Activated T-cell treated with anti-CD3 and anti-CD28 coated beads, Interleukin-2, amount 50 U/mL, for 48 hours (primary cell): ENCODE data around the gene RDH14.

ENCODE experiments used
- DNase-seq, 2 experiments: peaks; one replicate each; pipeline ENCODE4 v3.0.0-alpha.2; 2020

RDH14 gene

DNA sequence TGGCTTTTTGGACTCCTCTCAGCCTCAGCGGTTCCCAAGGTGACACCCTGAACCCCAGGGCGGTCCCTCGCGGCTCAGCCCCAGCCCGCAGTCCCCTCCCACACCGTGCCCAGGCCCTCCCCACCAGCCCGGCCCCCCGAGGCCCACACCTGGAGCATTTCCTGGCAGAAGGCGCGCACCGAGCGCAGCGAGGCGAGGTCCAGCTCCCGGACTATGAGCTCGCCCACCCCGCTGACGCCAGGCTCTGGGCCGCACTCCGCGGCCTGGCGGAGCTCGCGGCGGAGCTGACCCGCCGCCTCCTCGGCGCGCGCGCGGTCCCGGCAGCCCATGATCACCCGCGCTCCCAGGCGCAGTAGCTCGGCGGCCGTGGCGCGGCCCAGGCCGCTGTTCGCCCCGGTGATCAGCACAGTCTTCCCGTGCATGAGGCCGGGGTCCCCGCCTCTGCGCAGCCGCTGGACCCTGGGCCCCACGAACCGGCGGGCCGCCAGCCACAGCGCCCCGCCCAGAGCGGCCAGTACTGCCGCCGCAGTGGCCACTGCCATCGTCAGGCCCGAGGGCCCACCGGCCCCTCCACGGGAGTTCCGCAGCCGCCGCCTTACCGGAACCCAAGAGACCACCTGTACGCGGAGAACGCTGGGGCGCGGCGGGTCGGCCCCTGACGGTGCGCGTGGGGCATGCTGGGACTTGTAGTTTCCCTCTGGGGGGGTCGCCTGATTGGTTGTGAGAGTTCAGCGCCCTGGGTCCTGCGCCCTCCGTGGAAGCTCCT, at the start of gene RDH14:
Gene RDH14 (minus strand): TSS at position 623 of the 766 bp plus-strand sequence. CDS start 81 bp downstream, at position 542.
- peak; percentile 92 to 93 for DNase-seq

GRCh38 chr2:18610090-18610489, 49.6 kb upstream of the RDH14 start:
- no peak for DNase-seq

GRCh38 chr2:18605115-18605514, 44.7 kb upstream of the RDH14 start:
- DNase-seq: no peak

DNA sequence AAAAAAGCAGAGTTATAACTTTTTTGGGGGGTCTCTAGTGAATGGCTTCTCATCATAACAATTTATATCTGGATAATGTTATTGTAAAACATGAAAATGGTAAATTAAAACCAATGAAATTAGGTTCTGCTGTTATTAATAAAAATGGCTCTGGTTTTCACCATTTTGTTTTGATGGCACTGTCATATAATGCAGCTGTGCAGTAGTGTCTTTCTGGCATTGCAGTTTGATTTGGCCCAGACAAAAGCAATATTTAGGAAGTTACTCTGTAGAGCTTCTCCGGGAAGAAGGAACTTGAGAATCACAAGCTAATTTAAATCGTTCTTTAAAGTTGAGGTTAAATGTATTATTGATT, 44.1 kb upstream of the RDH14 start:
- DNase-seq: no peak

DNA sequence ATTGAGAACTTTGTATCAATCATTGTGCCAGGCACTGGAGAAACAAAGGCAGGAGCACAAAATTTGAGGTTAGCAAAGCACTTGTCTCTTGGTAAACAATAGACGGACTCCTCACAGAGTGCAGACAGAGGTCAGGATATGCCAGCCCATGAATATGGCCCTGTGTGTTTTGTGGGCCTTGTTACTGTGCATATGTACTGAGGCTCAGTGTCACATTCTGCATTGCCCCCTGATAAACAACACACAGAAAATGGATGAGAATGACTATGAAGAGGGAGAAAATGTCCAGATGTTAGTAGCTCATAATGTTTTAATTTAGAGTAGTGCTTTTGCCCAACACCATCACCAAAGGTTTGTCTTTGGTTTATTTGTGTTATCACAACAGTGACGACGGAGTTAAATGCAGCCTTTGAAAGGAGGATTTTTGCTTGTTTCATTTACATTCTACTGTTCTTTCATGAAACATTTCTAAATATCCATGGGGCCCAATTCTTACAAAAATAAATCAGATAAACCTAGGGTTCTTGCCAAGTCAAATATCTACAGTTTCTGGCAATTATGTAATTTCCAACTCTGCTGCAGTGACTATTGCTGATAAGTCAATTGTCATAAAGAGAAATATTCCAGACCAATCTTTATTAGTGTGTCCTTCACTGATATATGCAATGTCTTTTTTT, 43.5 kb upstream of the RDH14 start:
- no peak for DNase-seq

- no peak for DNase-seq
These were observed 41.8 kb upstream of the RDH14 start for GRCh38 chr2:18602298-18602697.

DNA sequence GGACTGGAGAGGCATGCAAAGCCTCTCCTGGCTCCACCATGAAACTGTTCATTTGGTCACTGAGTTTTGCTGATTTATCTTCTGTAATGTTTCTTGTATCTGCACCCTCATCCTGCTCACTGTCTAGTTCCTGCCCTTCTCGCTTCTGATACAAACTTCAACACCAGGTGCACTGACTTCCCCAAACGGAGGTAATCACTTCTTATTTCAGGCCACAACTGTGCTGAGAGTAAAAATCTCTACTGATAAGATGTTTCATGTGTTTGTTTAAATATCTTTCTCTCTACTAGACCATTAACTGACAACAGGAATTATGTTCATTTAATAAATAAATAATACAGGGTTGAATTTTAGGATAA, 39.8 kb upstream of the RDH14 start:
- no peak for DNase-seq

GRCh38 chr2:18599509-18600254, 39.2 kb upstream of the RDH14 start:
- no peak for DNase-seq

DNA sequence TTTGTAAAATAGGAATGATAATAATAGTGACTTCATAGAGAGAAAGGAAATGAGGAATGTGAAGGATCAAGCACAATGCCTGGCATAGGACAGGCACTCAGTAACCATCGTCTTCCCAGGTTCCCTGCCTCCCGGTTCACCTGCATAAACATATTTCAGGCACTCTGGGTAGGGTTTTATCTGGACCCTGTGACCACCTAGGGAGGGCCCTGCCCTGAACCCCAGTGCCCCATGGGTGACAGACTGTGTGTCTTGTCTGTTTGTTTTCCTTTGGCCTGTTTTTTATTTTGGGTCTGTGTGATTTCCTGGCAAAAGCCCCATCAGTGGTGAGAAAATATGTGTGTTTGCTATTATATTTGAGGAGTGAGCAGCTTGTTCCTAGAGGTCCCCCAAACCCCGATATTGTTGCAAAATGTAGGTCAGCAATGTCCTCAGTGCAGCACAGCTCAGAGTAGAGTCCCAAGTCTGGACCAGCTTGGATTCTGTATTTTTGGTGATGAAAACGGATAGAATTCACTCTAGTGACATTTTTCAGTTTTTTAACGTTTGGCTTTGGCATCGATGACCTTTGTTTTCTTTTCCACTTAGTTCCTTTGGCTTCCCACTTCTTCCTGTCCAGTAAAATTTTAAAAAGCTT, 38.5 kb upstream of the RDH14 start:
- DNase-seq: no peak

- DNase-seq: no peak
These were observed 37.2 kb upstream of the RDH14 start for GRCh38 chr2:18597618-18598017.

DNA sequence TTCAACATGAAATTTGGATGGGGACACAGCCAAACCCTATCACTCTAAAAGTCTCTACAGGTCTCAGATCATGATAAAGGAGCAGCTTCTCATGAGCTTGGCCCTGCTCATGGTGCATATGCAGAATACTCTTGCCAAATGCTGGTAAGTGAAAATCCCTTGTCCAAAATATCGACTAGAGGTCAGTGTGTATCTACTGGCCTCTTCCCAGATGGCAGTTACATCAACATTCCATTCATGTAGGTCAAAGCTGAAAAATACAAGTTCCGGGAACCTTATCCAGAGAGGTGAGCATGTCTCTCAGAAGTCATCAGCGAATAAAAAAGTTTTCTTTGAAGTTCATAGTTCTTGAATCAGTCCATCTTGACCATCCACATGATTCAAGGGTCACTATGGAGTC, 36.5 kb upstream of the RDH14 start:
- no peak for DNase-seq

GRCh38 chr2:18593496-18593895, 33.0 kb upstream of the RDH14 start:
- DNase-seq: no peak

DNA sequence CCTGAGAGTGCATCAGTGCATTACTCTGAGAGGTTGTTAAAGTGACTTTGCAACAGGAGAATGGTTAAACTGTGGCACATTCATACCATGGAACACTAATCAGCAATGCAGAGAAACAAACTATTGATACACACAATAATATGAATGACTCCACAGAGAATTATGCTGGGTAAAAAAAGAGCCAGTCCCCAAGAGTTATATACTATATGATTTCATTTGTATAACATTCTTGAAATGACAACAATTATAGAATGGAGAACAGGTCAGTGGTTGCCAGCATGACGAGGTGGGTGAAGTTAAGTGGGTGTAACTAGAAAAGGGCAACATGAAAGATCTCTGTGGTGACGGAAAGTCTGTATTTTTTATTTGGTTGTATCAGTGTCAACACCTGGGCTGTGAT, 31.9 kb upstream of the RDH14 start:
- no peak for DNase-seq

DNA sequence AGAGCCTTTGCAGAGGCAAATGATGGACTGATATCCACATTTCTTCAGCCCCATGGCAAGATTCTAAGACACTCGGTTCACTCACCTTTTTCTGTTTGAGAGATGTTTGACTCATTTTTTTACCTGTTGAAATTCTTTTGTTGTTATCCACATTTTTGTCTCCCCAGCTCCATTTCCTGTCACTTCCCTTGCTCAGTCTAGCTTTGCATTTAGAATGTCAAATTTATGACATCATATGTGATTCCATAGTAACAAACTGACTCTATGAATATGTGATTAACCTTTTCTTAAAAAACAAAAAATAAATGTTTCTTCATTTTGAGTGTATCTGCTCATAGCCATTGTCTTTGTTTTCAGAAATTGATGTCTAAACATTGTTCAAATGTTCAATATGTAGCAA, 28.9 kb upstream of the RDH14 start, which contains the start of gene NT5C1B:
Gene NT5C1B (minus strand): TSS at position 216 of the 400 bp plus-strand sequence. CDS start 101 bp downstream, at position 115.
- DNase-seq: no peak

DNA sequence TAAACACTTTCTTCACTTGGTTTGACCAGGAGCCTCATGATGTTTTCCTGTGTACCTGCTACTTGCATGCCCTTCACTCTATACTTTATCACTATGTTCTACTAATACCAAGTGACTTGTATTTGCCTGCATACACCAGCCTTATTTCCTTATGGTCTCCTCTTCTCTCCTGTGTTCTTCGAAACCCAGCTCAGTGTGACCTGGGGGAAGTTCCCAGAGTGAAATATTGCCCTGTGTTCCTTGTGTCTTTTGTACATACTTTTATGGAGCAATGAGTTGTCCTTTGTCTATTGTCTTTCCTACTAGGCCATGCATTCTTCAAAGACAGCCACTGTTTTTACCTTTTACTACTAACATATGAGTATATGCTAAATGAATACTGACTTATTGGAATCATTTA, 28.3 kb upstream of the RDH14 start:
- no peak for DNase-seq

DNA sequence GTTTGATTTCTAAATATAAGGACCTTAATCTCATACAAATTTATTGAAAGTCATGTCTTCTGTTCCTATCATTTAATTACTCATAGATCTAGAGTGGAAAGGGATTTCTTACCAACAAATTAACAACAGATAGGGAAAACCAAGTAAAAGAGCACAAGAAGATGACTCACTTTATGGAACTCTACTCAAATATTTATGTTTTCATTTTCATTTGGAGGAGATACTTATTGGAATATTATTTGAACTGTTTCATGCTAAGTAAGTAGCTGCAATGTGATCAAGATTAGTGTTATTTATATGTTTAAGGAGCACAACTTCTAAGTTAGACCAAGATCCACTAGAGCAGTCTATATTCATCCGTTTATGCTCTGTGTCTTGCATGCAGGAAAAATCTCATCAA, 27.6 kb upstream of the RDH14 start:
- no peak for DNase-seq

DNA sequence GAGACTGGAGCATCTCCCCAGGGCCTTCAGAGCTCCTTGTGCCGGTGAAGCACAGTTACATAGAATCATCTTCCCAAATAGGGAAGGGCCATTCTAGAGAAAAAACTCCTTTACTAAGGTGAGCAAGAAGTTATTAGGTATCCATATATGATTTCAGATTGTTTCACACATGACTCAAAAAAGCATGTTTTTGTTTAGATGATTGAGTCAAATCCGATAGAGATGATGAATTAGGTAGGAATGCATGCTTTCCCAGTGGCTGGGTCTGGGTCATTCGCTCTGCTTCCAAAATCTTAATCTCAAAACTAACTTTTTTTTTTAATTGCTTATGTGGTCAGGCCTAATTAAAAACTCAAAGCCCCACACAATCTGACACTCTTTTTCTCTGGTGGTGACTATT, 25.1 kb upstream of the RDH14 start:
- no peak for DNase-seq

DNA sequence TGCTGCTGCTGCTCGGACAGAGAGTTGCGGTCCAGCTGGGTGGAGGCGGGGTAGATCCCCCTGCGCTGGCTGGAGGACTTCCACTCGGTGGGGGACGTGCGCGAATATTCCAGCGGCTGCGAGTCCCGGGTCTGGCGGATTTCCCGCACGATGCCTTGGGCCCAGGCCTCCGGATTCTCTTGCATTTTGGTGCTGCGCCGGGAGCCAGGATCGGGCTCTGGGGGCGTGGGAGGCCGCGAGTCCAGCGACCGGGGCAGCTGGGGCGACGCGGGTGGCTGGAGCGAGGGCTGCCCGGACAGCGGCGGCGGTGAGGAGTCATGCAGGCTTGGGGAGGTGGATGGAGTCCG, 24.1 kb upstream of the RDH14 start:
- DNase-seq: no peak

- DNase-seq: no peak
These were observed 23.6 kb upstream of the RDH14 start for GRCh38 chr2:18583905-18584607.

- no peak for DNase-seq
These were observed 20.2 kb upstream of the RDH14 start for GRCh38 chr2:18580606-18581005.

GRCh38 chr2:18578033-18578432, 17.6 kb upstream of the RDH14 start:
- no peak for DNase-seq

GRCh38 chr2:18566145-18566769, 5.8 kb upstream of the RDH14 start:
- no peak for DNase-seq

GRCh38 chr2:18560797-18561085, 288 bp upstream of the RDH14 start:
- DNase-seq: no peak
